ENCODE measurements around the gene ERGIC1.
A peak's percentile ranks its signal among the peaks of the same experiment; 100 is the strongest.
"Not testable (repeated sequence)": the region's sequence is repeated elsewhere in the genome, so short reads cannot be mapped to it uniquely, and the experiment has no call there.

ERGIC1 gene

GRCh38 chr5:172830275-172830799 lies 3.7 kb upstream of the ERGIC1 start:
- no peak for DNase-seq

GRCh38 chr5:172830876-172831662 lies 3.0 kb upstream of the ERGIC1 start:
- DNase-seq = no peak

GRCh38 chr5:172832383-172833315 lies 1.4 kb upstream of the ERGIC1 start:
- DNase-seq = no peak

- DNase-seq = no peak
Measured at GRCh38 chr5:172833372-172833685, 722 bp upstream of the ERGIC1 start.

- DNase-seq = no peak
Measured at GRCh38 chr5:172834415-172835289, 601 bp downstream of the ERGIC1 start.

GRCh38 chr5:172835290-172835993 lies 1.4 kb downstream of the ERGIC1 start:
- no peak for DNase-seq

GRCh38 chr5:172835994-172836356 lies 1.9 kb downstream of the ERGIC1 start:
- no peak for DNase-seq

GRCh38 chr5:172837640-172838039 lies 3.6 kb downstream of the ERGIC1 start:
- peak; percentile 75 for DNase-seq

- DNase-seq = no peak
Measured at GRCh38 chr5:172838151-172838875, 4.3 kb downstream of the ERGIC1 start.

GRCh38 chr5:172839669-172840431 lies 5.8 kb downstream of the ERGIC1 start:
- no peak for DNase-seq

GRCh38 chr5:172840432-172841154 lies 6.5 kb downstream of the ERGIC1 start:
- no peak for DNase-seq

GRCh38 chr5:172841256-172841655 lies 7.2 kb downstream of the ERGIC1 start:
- peak; percentile 74 for DNase-seq

GRCh38 chr5:172843825-172844576 lies 9.9 kb downstream of the ERGIC1 start:
- no peak for DNase-seq

- no peak for DNase-seq
Measured at GRCh38 chr5:172844577-172844838, 10.5 kb downstream of the ERGIC1 start.

- DNase-seq = no peak
Measured at GRCh38 chr5:172845154-172845553, 11.1 kb downstream of the ERGIC1 start.

GRCh38 chr5:172845576-172845975 lies 11.5 kb downstream of the ERGIC1 start:
- DNase-seq = no peak

GRCh38 chr5:172846249-172846648 lies 12.2 kb downstream of the ERGIC1 start:
- DNase-seq = no peak

- DNase-seq = no peak
Measured at GRCh38 chr5:172846677-172847076, 12.6 kb downstream of the ERGIC1 start.

GRCh38 chr5:172847584-172847983 lies 13.5 kb downstream of the ERGIC1 start:
- not testable (repeated sequence) for DNase-seq

- DNase-seq = no peak
Measured at GRCh38 chr5:172848419-172848818, 14.4 kb downstream of the ERGIC1 start.
